Stomach (tissue), 4 donors: Measurements from ENCODE around the gene OR7D2.

ENCODE experiments used
- POLR2AphosphoS5 ChIP-seq, 3 donors: sonication (generic); formaldehyde crosslinking; IDR thresholded peaks; one replicate each; pipeline ENCODE4 v1.6.1; 2016; ENCODE audit warnings: antibody characterized with exemption in 3 of 3
- TF ChIP-seq, protein P1 (sequence below), 7 experiments: fragments of 450-650 bp in 4 of 7; fragments of 200-600 bp in 3 of 7; sonication (generic) in 3 of 7; IDR thresholded peaks; one replicate each; pipeline ENCODE4 v1.5.1; 2016 to 2019; ENCODE audit warnings: antibody characterized with exemption in 7 of 7, control low read depth in 2 of 7, mild to moderate bottlenecking in 1 of 7

DNA sequence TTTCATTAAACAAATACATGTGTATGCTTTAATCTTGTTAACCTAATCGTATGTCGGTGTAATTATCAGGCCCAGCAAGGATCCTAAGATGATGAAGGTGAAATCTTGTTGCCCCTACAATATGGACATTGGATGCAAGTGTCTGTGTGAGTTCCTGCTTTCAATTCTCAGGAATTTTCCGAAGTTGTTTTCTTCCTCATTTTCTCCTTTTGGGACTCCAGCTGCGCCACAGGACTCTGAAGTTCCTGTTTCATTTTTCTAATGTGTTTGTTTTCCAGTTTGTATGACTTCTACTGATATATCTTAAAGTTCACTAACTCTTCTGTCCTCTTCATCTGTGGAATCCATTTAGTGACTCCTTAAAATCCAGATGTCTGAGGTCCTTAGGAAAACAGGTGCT, 11.9 kb upstream of the OR7D2 start:
- TF ChIP-seq POLR2AphosphoS5 (IDR thresholded peaks at IDR 0.05) = no peak
- TF ChIP-seq, protein P1, sequence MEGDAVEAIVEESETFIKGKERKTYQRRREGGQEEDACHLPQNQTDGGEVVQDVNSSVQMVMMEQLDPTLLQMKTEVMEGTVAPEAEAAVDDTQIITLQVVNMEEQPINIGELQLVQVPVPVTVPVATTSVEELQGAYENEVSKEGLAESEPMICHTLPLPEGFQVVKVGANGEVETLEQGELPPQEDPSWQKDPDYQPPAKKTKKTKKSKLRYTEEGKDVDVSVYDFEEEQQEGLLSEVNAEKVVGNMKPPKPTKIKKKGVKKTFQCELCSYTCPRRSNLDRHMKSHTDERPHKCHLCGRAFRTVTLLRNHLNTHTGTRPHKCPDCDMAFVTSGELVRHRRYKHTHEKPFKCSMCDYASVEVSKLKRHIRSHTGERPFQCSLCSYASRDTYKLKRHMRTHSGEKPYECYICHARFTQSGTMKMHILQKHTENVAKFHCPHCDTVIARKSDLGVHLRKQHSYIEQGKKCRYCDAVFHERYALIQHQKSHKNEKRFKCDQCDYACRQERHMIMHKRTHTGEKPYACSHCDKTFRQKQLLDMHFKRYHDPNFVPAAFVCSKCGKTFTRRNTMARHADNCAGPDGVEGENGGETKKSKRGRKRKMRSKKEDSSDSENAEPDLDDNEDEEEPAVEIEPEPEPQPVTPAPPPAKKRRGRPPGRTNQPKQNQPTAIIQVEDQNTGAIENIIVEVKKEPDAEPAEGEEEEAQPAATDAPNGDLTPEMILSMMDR (IDR thresholded peaks at IDR 0.05) = no peak
